AG10803 (cell line): Measurements from ENCODE around the gene GNAZ.

ENCODE experiments used
- DNase-seq: peaks from one replicate; pipeline ENCODE4 v3.0.0; 2010; ENCODE audit warnings: low read depth
- H3K4me3 ChIP-seq: 2 replicates; pipeline ENCODE4 v1.5.1; 2011; ENCODE audit warnings: mild to moderate bottlenecking, low read length, control low read depth
- TF ChIP-seq, protein P1 (sequence below): conservative IDR thresholded peaks from 2 replicates; pipeline ENCODE4 v1.5.1; 2011; ENCODE audit warnings: mild to moderate bottlenecking, low read length, control low read depth, inconsistent platforms

The GNAZ gene

DNA sequence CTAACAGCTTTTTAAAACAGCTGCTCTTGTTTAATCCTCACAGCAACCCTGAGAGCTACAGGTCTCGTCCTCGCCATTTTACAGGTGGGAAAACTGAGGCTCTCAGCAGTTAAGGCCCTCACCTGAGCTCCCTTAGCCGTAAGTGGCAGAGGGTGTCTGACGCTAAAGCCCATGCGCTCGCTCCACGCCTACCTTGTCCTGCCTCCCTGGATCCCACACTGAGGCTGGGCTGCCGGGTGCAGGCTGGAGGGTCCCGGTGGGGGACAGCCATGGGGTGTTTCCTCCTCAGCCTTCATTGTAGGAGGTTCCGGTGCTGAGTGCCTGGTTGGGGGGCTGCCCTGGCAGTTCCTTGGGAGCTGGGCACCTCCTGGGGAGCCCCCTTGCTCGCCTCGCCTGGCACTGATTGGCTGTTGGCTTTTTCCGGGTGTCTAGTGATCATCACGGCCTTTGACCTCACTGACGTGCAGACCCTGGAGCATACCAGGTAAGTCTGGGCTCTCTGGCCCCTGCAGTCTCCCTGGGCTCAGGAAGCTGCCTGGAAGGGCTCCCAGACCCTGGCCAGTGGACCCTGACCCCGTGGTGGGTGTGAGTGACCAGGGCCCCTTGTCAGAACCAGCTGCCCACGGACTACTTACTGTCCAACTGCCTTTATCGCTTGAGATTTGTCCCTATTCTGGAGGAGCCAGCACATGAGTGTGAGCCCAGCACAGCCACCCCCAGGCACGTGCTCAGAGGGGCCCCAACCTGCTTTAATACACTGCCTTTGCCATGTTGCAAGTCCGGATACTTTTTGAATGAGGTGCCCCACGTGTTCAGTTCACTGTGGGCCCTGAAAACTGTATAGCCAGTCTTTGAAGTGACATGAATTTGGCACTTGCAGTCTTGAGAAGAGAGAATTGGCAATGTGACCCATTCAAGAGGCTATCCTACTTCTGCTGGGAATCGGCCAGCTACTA is 87.5 kb downstream of the GNAZ start:
- DNase-seq = no peak
- H3K4me3 ChIP-seq = no peak overlapping the region

DNA sequence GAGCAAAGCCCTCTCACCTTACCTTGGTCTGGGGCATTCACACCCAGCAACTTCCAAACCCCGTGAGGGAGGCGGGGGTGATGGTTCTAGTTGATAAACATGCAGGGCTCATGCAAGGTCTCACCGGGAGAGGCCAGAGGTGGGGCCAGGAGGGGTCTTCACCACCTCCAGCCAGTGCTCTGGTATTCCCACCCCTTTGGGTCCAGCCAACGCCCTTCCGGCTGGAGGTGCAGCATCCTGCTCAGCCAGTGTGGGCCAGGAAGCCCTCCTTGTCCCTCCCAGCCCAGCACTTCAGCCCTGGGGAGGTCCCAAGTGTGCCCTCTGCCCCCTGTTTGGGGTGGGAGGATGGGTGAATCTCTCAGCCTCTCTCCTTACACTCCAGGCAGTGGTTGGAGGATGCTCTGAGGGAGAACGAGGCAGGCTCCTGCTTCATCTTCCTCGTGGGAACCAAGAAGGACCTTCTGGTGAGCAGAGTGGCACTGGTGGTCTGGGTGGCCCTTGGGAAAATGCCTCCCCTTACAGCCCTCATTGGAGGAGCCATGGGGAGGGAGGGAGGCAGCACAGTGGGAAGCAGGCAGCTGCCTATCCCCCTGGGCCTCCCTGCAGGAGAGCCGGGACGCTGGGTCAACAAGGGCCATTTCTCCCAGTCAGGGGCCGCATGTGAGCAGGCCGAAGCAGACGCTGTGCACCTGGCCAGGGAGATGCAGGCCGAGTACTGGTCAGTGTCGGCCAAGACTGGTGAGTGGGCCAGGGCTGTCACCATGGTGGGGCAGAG is 88.4 kb downstream of the GNAZ start:
- no peak overlapping the region for H3K4me3 ChIP-seq
- TF ChIP-seq, protein P1, sequence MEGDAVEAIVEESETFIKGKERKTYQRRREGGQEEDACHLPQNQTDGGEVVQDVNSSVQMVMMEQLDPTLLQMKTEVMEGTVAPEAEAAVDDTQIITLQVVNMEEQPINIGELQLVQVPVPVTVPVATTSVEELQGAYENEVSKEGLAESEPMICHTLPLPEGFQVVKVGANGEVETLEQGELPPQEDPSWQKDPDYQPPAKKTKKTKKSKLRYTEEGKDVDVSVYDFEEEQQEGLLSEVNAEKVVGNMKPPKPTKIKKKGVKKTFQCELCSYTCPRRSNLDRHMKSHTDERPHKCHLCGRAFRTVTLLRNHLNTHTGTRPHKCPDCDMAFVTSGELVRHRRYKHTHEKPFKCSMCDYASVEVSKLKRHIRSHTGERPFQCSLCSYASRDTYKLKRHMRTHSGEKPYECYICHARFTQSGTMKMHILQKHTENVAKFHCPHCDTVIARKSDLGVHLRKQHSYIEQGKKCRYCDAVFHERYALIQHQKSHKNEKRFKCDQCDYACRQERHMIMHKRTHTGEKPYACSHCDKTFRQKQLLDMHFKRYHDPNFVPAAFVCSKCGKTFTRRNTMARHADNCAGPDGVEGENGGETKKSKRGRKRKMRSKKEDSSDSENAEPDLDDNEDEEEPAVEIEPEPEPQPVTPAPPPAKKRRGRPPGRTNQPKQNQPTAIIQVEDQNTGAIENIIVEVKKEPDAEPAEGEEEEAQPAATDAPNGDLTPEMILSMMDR = no peak
- no peak for DNase-seq

More for the DNA sequence above, 87.5 kb downstream of the GNAZ start:
- TF ChIP-seq, protein P1 = no peak

DNA sequence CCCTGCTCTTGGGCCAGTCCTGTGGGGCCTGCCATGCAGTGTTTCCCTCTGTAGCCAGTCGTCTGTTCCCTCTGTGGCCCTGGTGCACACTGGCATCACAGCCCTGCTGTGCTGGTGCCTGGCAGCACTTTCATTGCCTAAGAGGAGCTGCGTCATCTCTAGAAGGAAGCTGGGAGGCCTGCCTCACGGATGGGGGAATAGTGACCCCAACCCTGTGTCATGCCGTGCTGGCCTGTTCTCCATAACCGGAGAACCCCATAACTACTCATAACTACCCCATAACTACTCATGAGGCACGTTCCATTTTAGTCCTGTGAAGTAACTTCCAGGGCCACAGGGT is 88.9 kb downstream of the GNAZ start:
- no peak overlapping the region for H3K4me3 ChIP-seq
- TF ChIP-seq, protein P1 = no peak
- no peak for DNase-seq

DNA sequence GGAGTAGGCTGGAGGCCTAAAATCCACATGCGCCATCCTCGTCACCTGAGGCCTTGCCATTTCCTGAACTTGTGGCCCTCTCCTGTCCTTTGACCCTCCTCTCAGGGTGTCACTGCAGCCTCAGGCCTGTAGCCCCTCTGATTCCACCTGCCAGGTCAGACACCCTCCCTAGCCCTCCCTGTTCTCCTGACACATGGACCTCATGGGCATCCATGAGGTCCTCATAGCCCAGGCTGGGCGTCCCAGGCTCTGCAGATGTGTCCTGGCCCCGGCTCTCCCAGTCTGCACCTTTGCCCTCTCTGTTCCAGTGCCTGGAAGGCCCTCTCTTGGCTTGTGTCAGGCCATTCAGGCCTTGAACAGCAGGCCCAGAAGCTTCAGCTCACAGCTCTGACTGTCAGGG is 90.7 kb downstream of the GNAZ start:
- no peak overlapping the region for H3K4me3 ChIP-seq
- TF ChIP-seq, protein P1 = no peak
- no peak for DNase-seq

DNA sequence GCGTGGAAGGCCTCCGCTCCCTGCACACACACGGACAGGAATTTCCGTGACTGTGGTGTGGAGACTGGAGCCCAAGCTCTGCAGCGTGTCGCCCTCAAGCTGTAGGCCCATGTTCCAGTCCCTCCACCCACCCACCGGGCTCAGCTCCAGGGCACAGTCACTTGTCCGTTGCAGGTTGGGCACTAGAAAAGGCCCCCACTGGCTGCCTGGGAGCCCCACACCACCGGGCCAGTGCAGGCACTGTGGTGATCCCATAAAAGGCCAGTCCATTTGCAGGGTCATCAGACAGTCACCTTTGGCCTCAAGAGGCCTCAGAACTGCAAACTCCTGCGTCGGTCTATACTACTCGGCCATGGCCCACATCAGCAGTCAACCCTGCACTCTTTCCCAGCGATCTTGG is 91.3 kb downstream of the GNAZ start:
- TF ChIP-seq, protein P1 = no peak
- H3K4me3 ChIP-seq = no peak overlapping the region
- DNase-seq = no peak

DNA sequence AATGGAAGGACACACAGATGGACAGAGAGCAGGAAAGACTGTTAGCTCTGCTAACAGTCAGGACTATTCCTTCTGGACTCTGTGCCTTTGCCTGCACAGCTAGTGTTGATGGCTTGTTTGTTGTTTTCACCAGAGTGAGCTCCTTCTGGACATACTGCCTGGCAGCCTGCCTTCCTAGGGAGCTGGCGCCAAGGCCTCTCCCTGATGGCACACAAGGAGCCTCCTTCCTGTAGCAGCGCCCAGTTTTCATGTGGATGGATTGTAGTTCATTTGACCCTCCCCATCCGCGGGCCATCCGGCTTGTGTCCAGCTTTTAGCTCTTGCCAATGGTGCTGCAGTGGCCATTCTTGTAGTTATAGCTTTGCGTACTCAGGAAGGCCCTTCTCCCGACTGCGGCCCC is 93.3 kb downstream of the GNAZ start:
- TF ChIP-seq, protein P1 = no peak
- peak; percentile 47 for DNase-seq

More for the DNA sequence above, 93.3 kb downstream of the GNAZ start:
- no peak overlapping the region for H3K4me3 ChIP-seq
